ENCODE measurements around the gene CADPS. TPM values are rescaled to one million over a fixed set of nuclear protein-coding genes. Genes with fewer than 3 reads are reported as not detected.

Gene CADPS
- total RNA-seq, 1 experiment from 2014 or later: 7.0 TPM

- TF ChIP-seq SMAD3 (CRISPR knock-in tag; IDR thresholded peaks at IDR 0.05; ENCODE audit: borderline replicate concordance): no peak
- no peak for TF ChIP-seq CTCF (IDR thresholded peaks at IDR 0.05)
- TF ChIP-seq JUN (CRISPR knock-in tag; IDR thresholded peaks at IDR 0.05): no peak
- TF ChIP-seq CBFB (CRISPR knock-in tag; IDR thresholded peaks at IDR 0.05; ENCODE audit: low read depth): no peak
- no peak for TF ChIP-seq TP53 (CRISPR knock-in tag; IDR thresholded peaks at IDR 0.05)
- no peak for TF ChIP-seq MAX (CRISPR knock-in tag; IDR thresholded peaks at IDR 0.05)
- TF ChIP-seq ELF4 (CRISPR knock-in tag; IDR thresholded peaks at IDR 0.05; ENCODE audit: low read depth): no peak
- TF ChIP-seq ATF1 (CRISPR knock-in tag; IDR thresholded peaks at IDR 0.05): no peak
- TF ChIP-seq NFATC4 (CRISPR knock-in tag; IDR thresholded peaks at IDR 0.05): no peak
- TF ChIP-seq NFE2L1 (CRISPR knock-in tag; IDR thresholded peaks at IDR 0.05): no peak
- no peak for TF ChIP-seq ZNF121 (CRISPR knock-in tag; IDR thresholded peaks at IDR 0.05)
- no peak for TF ChIP-seq ZNF138 (CRISPR knock-in tag; conservative IDR thresholded peaks at IDR 0.05)
- TF ChIP-seq ERG (CRISPR knock-in tag; IDR thresholded peaks at IDR 0.05): no peak
- TF ChIP-seq ETV6 (CRISPR knock-in tag; IDR thresholded peaks at IDR 0.05): no peak
- no peak for TF ChIP-seq FOXK1 (CRISPR knock-in tag; IDR thresholded peaks at IDR 0.05)
- no peak for TF ChIP-seq ZNF396 (CRISPR knock-in tag; IDR thresholded peaks at IDR 0.05; ENCODE audit: borderline replicate concordance)
- no peak for TF ChIP-seq IRF1 (CRISPR knock-in tag; IDR thresholded peaks at IDR 0.05)
- H3K9me3 Mint-ChIP-seq: no peaks in the 10 kb centered on the region
- no peaks in the 10 kb centered on the region for H3K27me3 Mint-ChIP-seq (ENCODE audit: low read depth)
- H3K27ac Mint-ChIP-seq: no peak overlapping the region
- ChIA-PET CTCF (no interaction called here), POLR2A (no interaction called here)
- H3K4me1 Mint-ChIP-seq: 0 out of 2 replicates have a peak, but pooled peaks cover 3% of the 10 kb centered on the region
- ATAC-seq (no peak), DNase-seq (ENCODE audit: low spot score) (no peak)
- H3K4me3 Mint-ChIP-seq: no peak overlapping the region
- no peaks in the 10 kb centered on the region for H3K36me3 Mint-ChIP-seq
Measured at GRCh38 chr3:62822905-62823304, 52.3 kb downstream of the CADPS start.

GRCh38 chr3:62818347-62818746 lies 56.9 kb downstream of the CADPS start:
- H3K9me3 Mint-ChIP-seq: no peaks in the 10 kb centered on the region
- no peak for DNase-seq (ENCODE audit: low spot score)
- TF ChIP-seq ZNF317 (CRISPR knock-in tag; IDR thresholded peaks at IDR 0.05; ENCODE audit: borderline replicate concordance, low read depth): no peak
- TF ChIP-seq CREM (CRISPR knock-in tag; IDR thresholded peaks at IDR 0.05): no peak
- TF ChIP-seq STAT6 (CRISPR knock-in tag; conservative IDR thresholded peaks at IDR 0.05; ENCODE audit: low read depth): no peak
- no peak for TF ChIP-seq ZNF512 (CRISPR knock-in tag; IDR thresholded peaks at IDR 0.05; ENCODE audit: borderline replicate concordance)
- TF ChIP-seq CBFB (CRISPR knock-in tag; IDR thresholded peaks at IDR 0.05; ENCODE audit: low read depth): no peak
- TF ChIP-seq ZMAT4 (CRISPR knock-in tag; IDR thresholded peaks at IDR 0.05): no peak
- no peak for TF ChIP-seq MLX (CRISPR knock-in tag; IDR thresholded peaks at IDR 0.05)
- TF ChIP-seq HMGXB4 (CRISPR knock-in tag; IDR thresholded peaks at IDR 0.05): no peak
- TF ChIP-seq, protein P1, sequence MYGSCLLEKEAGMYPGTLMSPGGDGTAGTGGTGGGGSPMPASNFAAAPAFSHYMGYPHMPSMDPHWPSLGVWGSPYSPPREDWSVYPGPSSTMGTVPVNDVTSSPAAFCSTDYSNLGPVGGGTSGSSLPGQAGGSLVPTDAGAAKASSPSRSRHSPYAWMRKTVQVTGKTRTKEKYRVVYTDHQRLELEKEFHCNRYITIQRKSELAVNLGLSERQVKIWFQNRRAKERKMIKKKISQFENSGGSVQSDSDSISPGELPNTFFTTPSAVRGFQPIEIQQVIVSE (CRISPR knock-in tag; IDR thresholded peaks at IDR 0.05; ENCODE audit: borderline replicate concordance): no peak

More at GRCh38 chr3:62818347-62818746, 56.9 kb downstream of the CADPS start:
- ChIA-PET CTCF (interaction anchor here (1.5 kb wide), 1 partner anchor 15 kb away, joined by 3 read pairs; no protein-coding TSS in a partner anchor), POLR2A (no interaction called here)
- Mint-ChIP-seq H3K27me3 (ENCODE audit: low read depth) (no peaks in the 10 kb centered on the region), H3K4me3 (no peak overlapping the region), H3K4me1 (peaks cover 17% of the 10 kb centered on the region), H3K27ac (no peak overlapping the region), H3K36me3 (no peaks in the 10 kb centered on the region)
- no peak for ATAC-seq
